B cell (primary cell): ENCODE results near the gene KCTD2.

Experiments
- EZH2 ChIP-seq: IDR thresholded peaks from 2 replicates; pipeline ENCODE4 v1.6.1; 2012; ENCODE audit warnings: borderline replicate concordance, low read depth, mild to moderate bottlenecking, moderate library complexity, low read length; ENCODE audit not compliant: insufficient read depth, poor library complexity, severe bottlenecking
- TF ChIP-seq, protein P1 (sequence below): fragments of 200-600 bp; IDR thresholded peaks from one replicate; pipeline ENCODE4 v1.8.0; 2022; ENCODE audit warnings: antibody characterized with exemption, mild to moderate bottlenecking

DNA sequence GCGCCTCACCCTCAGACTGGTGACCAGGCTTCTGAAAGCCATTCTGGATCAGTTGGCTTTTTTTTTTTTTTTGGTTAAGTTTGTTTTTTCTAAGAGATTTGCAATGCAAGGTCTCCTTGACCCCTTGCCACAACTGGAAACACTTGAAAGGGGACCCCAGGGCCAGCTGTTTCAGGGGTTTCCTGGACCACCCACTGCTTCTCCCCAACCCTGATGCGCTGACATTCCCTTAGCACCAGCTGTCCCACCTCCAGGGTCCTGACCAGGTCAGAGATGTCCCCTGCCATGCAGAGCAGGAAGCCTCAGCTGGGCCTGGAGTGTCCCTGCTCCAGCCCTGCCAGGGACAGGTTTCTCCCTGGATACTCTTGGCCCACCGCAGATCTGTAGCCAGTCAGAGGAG, 42.7 kb upstream of the KCTD2 start:
- TF ChIP-seq, protein P1, sequence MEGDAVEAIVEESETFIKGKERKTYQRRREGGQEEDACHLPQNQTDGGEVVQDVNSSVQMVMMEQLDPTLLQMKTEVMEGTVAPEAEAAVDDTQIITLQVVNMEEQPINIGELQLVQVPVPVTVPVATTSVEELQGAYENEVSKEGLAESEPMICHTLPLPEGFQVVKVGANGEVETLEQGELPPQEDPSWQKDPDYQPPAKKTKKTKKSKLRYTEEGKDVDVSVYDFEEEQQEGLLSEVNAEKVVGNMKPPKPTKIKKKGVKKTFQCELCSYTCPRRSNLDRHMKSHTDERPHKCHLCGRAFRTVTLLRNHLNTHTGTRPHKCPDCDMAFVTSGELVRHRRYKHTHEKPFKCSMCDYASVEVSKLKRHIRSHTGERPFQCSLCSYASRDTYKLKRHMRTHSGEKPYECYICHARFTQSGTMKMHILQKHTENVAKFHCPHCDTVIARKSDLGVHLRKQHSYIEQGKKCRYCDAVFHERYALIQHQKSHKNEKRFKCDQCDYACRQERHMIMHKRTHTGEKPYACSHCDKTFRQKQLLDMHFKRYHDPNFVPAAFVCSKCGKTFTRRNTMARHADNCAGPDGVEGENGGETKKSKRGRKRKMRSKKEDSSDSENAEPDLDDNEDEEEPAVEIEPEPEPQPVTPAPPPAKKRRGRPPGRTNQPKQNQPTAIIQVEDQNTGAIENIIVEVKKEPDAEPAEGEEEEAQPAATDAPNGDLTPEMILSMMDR, result no peak
- no peak for TF ChIP-seq EZH2
